Left forelimb (tissue), 1 donor: Measurements from ENCODE around the gene TVP23B.
"Not testable (repeated sequence)": the region's sequence is repeated elsewhere in the genome, so short reads cannot be mapped to it uniquely, and the experiment has no call there.

Source experiments
- DNase-seq: peaks from one replicate; pipeline ENCODE4 v3.0.0-alpha.2; 2018; ENCODE audit warnings: low spot score

Gene TVP23B

DNA sequence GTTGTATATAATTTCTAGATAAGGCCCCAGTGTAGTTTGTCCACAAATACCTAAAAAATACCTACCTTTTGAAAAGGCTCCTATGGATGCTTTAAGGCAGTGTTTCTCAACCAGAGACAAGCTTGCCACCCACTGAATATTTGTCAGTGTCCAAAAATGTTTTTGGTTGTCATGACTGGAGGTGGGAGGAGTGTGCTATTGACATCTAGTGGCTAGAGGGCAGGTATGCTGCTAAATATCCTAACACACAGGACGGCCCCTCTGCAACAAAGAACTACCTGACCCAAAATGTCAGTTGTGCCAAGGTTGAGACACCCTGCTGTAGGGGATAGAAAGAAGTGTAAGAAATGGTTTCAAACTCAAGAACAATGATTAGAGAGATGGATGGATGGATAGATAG, 10.4 kb downstream of the TVP23B start:
- not testable (repeated sequence) for DNase-seq

DNA sequence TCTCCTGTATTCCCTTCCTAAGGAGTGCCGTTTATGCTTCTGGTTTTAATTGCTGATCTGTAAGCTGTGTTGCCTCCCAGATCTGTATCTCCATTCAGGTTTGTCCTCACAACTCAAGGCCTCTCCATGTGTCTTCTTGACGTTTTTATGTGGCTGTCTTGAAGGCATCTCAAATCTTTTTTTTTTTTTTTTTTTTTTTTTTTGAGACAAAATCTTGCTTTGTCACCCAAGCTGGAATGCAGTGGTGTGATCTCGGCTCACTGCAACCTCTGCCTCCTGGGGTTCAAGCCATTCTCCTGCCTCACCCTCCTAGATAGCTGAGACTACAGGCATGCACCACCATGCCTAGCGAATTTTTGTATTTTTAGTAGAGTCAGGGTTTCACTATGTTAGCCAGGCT, 13.9 kb downstream of the TVP23B start:
- DNase-seq = not testable (repeated sequence)

DNA sequence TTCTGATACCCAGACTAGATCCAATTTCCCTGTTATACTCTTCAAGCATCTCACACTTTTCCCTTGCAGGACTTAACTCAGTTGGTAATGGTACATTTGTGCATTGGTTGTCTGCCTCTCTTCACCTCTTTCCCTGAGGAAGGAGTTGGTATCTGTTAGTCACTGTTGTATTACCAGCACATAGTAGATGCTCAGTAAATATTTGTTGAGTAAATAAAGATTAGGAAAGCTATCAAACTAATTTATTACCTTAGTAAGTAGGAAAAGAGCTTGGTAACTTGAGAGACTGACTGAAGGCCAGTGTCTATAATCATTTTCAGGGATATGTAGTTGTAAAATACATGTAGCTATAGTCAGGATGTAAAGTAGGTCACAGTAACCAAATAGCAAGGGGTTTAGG, 15.9 kb downstream of the TVP23B start:
- DNase-seq = not testable (repeated sequence)

DNA sequence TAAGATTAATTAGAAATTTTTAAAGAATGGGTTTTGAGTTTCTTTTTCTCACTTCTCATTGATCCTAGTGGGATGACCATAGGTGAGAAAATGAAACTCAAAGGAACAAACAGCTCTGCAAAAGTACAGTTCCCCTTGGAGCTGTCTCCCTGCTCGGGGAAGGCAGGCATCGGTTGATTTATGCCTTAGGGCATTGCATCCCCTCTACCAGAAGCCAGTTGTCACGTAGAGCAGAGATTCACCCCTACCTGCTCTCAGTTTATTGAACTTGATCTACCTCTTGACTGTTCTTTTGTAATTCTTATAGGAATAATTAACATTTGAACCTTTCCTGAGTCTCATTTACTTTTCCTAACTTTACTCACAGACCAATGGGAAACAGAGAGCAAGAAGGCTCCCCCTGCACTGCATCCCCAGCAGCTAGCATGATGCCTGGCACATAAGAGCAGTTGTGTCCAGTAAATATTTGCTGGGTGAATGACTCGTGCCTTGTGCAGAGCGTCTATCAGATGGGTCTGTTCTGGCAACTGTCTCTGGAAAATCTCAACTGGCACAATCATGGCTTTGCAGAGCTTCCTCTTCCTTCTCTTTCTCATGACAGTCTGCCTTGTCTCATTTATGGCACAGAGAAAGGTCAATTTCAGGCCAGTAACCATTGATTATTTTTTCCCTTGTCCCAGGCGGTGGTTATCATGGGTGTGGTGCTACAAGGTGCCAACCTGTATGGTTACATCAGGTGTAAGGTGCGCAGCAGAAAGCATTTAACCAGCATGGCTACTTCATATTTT, 22.7 kb downstream of the TVP23B start:
- not testable (repeated sequence) for DNase-seq

DNA sequence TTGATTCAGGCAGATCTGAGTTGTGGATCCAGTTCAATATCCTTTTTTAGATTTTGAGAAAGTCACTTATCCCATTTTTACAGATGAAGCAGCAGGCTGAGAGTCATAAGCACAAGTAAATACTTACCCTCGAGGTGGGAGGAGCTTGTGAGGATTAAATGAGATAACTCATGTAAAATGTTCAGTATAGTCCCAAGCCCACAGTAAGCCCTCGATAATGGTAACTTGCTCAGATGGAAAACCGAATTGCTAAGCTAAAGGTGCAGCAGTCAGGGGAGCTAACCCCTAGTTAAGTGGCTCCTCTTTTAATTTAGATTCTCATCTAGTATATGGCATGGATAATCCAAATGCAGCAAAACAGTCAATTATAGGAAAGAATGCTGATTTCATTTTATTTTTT, 34.9 kb downstream of the TVP23B start:
- not testable (repeated sequence) for DNase-seq

DNA sequence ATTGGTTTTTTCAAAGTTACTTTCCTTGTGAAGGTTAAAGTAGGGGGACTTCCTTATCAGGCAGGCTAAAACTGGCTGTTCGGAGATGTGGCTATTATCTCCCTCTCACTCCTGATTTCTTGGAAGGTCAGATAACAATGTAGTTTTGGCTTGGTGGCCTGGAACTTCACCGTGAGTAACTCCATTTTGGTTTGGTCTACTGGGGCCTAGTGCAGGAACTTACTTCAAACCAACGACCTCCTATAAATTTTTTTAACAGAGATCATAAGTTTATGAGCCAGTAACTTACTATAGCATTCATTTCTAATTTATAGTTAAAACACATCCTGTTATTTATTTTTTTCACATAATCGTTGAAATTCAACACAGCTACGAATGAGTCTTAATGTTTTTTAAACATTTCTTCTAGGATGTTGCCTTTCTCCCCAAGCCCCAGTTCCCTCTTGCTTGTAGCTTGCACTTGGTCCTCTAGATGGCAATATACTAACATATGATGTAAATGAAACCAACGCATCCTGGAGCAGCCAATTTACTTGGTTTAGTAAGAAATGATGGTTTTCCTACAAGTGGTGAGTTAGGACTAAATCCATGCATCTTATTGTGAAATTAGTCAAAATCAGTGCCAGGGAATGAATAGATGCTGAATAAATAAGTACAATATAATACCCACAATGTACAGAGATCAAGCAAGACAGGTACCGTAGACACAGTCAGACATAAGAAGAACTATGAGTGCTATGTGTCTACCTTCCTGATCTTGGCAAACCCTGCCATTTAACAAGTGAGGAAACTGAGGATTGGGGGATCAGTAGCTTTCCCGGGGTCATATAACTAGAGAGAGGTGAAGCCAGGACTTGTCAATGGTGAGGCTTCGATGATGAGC, 35.7 kb downstream of the TVP23B start:
- DNase-seq = not testable (repeated sequence)

DNA sequence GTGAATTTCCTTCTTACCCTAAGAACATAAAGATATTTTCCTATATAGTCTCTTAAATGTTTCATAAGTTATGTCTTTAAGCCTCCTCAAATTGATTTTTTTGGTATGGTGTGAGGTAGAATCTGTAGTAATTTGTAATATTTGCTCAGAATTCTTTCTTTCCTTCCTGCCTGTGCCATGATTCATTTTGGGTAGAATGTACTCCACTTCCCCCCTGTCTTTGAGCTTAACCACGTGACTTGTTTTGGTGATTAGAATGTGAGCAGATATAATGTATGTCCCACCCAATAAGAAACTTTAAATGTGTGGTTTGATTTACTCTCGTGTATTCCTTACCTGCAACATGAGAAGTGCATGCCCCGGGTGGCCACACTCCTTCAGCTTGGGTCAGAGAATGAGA, 40.4 kb downstream of the TVP23B start:
- not testable (repeated sequence) for DNase-seq

DNA sequence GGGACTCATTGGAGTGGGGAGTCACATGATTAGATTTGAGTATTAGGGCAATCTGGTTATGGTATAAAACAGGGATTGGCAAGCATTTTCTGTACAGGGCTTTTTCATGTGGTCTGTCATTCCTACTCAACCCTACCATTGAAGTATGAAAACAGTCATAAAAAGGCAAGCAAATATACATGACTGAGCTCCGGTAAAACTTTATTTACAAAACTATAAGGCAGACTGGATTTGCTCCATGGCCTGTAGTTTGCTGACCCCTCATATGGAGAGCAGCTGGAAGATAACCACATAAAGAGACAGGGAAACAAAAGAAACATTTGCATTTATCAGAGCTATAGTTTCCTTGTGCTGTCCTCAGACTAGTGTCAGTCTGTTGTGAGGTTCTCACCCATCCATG, 46.6 kb downstream of the TVP23B start:
- not testable (repeated sequence) for DNase-seq

DNA sequence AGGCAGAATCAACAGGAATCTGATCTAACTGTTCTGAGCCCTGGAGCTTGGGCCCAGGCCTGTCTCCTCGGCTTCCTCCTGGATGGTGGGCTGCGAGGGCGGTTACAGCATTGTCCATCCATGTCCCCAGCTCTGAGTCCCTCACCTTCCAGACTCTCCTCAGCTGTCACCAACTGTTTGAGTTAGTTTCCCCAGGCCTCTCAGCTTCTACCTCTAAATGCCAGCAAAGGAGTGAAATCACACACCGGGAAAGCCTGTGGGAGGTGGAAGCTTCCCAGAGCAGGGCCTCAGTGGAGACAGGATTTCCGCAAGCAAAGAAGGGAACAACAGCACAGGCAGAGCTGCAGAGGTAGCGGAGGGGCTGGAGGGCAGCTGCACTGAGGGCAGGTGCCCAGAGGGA, 67.5 kb downstream of the TVP23B start:
- no peak for DNase-seq

DNA sequence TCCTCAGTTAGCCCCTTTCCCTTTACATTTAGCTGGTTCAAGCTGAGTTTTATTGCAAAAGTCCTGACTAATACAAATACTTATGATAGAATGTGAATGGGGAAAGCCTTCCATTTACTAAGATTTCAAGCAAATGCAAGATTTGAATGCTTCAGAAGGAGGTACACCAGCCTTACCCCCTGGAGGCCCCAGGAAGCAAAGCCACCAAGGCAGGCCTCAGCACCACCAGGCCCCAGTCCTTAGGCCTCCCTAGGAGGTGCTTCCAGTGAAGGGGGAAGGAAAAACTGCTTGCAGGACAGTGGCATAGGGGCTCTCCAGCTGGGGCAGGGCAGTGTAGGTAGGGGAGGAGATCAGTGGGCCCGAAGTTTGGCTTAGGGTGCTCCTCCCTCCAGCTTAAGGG, 69.7 kb downstream of the TVP23B start:
- no peak for DNase-seq

DNA sequence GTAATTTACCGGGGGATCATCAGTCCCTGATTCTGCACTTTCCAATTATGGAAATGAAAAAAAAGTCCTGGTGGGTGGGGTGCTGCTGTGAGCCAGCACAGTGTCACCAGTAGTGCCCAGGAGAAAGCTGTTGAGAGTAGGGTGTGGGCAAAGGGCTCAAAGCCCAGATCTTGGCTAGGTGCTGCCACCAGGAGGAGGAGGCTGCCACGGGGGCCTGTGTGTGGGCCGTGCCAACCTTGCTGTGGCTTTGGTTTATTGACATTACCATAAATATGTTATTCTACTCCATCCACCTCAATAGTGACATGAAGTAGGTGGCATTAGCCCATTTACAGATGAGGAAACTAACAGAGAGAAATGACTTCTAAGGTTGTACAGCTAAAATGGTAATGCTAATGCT, 70.2 kb downstream of the TVP23B start:
- no peak for DNase-seq

DNA sequence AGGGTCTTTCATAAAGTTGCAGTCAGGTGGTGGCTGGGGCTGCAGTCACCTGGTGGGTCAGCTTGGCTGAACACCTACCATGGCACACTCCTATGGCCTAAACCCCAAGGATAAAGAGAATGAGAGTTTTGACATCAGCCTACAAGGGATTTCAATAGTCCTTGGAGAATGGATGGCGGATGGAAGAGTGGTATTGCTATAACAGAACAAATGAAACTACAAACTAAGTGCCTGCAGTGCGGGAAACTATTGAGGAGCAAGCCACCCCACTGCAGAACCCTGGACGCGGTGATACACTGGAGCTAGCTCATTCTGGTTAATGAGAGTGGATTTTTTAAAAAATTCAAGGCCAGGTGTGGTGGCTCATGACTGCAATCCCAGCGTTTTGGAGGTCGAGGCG, 74.0 kb downstream of the TVP23B start:
- no peak for DNase-seq

DNA sequence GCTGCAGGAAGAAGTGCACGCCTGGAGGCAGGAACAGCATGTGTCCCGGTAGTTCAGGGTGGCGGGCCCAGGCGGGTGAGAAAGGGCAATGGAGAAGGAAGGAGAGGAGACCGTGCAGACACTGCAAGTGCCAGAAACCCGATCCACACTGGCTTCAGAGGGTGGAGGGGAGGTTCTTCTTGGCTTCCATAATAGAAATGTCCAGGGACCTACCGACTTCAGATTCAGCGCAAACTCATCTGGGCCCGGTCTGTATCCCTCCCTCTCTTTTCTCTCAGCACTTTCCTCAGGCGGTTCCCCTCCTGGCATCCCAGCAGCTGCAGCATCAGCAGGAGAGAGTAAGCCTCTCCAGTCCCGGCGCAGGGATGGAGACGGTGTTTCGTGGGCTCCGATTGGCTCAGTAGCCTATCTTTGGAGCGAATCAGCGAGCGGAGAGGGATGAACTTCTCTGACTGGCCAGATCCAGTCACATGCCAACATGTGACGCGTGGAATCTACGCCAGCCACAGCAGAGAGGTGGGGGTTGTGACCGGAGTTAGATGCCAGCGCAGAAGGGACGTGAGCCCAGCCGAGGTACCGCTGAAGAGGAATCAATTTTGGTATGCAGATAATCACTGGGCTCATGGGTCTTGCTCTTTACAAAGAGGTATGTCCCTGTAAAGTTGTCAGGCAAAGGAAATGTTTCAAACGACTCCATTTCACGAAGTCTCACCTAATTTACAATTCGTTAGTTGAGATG, 75.0 kb downstream of the TVP23B start:
- peak; percentile 94 for DNase-seq
